Right lung (tissue), 5 donors: ENCODE data around the gene ATP6AP2. TPM values are rescaled to one million over a fixed set of nuclear protein-coding genes. Genes with fewer than 3 reads are reported as not detected.

Experiments used
- DNase-seq, 2 donors: peaks; one replicate each; pipeline ENCODE4 v3.0.0-alpha.2; 2013
- polyA plus RNA-seq, 5 donors: library from polyadenylated mRNA; unstranded; fragments of 120-200 nt; gene quantifications; one replicate each; pipeline versions ENCODE4 v1.2.1 to v1.2.3, GENCODE V29; 2013; ENCODE audit warnings: inconsistent platforms in 1 of 5, low replicate concordance in 1 of 5; ENCODE audit not compliant: insufficient read length in 5 of 5, insufficient read depth in 1 of 5

ATP6AP2 gene
- polyA plus RNA-seq, 5 donors = 110 to 167 (median 136) TPM

GRCh38 chrX:40628506-40628905 is 47.7 kb downstream of the ATP6AP2 start:
- DNase-seq = no peak

- no peak for DNase-seq
Observed at GRCh38 chrX:40632199-40632598, 51.4 kb downstream of the ATP6AP2 start.

- no peak for DNase-seq
Observed at GRCh38 chrX:40637687-40638086, 56.9 kb downstream of the ATP6AP2 start.

- DNase-seq = no peak
Observed at GRCh38 chrX:40644176-40644575, 63.4 kb downstream of the ATP6AP2 start.

GRCh38 chrX:40644821-40645358 is 64.1 kb downstream of the ATP6AP2 start:
- peak; percentile 33 to 57 for DNase-seq

- DNase-seq = no peak
Observed at GRCh38 chrX:40646489-40647306, 65.9 kb downstream of the ATP6AP2 start.

GRCh38 chrX:40647307-40648197 is 66.8 kb downstream of the ATP6AP2 start, which contains the start of gene CXorf38:
CXorf38 (minus strand) TSS chrX:40647561; CDS start chrX:40647520, 41 bp downstream.
- peak; percentile 91 to 96 for DNase-seq

- peak; percentile 38 to 49 for DNase-seq
Observed at GRCh38 chrX:40651620-40652223, 71.0 kb downstream of the ATP6AP2 start.

- no peak for DNase-seq
Observed at GRCh38 chrX:40652664-40653063, 71.9 kb downstream of the ATP6AP2 start.

GRCh38 chrX:40653535-40653934 is 72.8 kb downstream of the ATP6AP2 start:
- no peak for DNase-seq

Other genes starting within 250 kb of the ATP6AP2 start
- gene MPC1L, start 42.5 kb downstream of the ATP6AP2 start, polyA plus RNA-seq = not detected
- gene CXorf38, start 66.6 kb downstream of the ATP6AP2 start, polyA plus RNA-seq = 10 to 100 TPM; 10.2 to 12.6 (median 11.5) TPM
- gene MED14, start 154.6 kb downstream of the ATP6AP2 start, polyA plus RNA-seq = 10 to 100 TPM; 42.1 to 63.6 (median 54.3) TPM